IPS-20b (cell line): ENCODE data around the gene PROK1.

Experiments used
- H3K27ac ChIP-seq: one replicate; pipeline ENCODE4 v1.5.1; 2013; ENCODE audit warnings: low read length
- H3K27me3 ChIP-seq: 2 replicates; pipeline ENCODE4 v1.6.1; 2013; ENCODE audit warnings: mild to moderate bottlenecking, low read length, inconsistent platforms; ENCODE audit not compliant: insufficient read depth
- H3K36me3 ChIP-seq: 2 replicates; pipeline ENCODE4 v1.6.1; 2013; ENCODE audit warnings: low read depth, mild to moderate bottlenecking, inconsistent platforms, low read length, moderate library complexity; ENCODE audit not compliant: insufficient read depth
- H3K4me1 ChIP-seq: 2 replicates; pipeline ENCODE4 v1.6.1; 2013; ENCODE audit warnings: mild to moderate bottlenecking, control low read depth, inconsistent platforms, low read length, moderate library complexity; ENCODE audit not compliant: insufficient read depth
- H3K4me3 ChIP-seq: 2 replicates; pipeline ENCODE4 v1.5.1; 2013; ENCODE audit warnings: mild to moderate bottlenecking, low read length, inconsistent platforms
- H3K9ac ChIP-seq: 2 replicates; pipeline ENCODE4 v1.6.1; 2013; ENCODE audit warnings: low read depth, mild to moderate bottlenecking, inconsistent platforms, low read length, moderate library complexity
- H3K9me3 ChIP-seq: 2 replicates; pipeline ENCODE4 v1.6.1; 2013; ENCODE audit warnings: mild to moderate bottlenecking, low read depth, low read length, inconsistent platforms; ENCODE audit not compliant: insufficient read depth

Gene PROK1

DNA sequence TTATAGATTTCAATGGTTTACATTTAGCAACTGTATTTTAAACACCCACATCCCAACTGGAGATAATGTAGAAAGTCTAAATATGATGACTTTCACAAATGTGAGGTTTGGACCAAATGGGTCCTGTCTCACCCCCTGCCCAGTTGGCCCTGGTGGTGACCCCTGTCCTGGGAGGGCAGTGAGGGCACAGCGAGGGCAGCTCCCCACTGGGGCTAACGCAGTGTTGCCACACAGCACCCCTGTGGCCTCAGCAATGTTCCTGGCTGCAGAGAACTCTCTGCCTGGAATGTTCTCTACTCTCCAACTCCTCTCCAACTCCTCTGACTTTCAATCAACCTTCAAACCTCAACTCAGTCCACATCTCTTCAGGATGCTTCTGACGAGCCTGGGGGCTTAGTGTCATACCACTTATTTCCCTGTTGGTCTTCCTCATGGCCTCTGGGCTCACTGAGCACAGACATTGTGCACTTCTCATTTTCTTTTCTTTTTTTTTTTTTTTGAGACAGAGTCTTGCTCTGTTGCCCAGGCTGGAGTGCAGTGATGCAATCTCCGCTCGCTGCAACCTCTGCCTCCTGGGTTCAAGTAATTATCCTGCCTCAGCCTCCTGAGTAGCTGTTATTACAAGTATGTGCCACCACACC, 42.2 kb downstream of the PROK1 start:
- H3K27ac ChIP-seq, result no peak overlapping the region
- H3K9ac ChIP-seq, result no peak overlapping the region
- H3K9me3 ChIP-seq, result no peaks in the 10 kb centered on the region
- peaks cover 8% of the 10 kb centered on the region; the same call in 1 of the 2 replicates for H3K4me1 ChIP-seq
- H3K27me3 ChIP-seq, result no peaks in the 10 kb centered on the region
- H3K4me3 ChIP-seq, result no peak overlapping the region
- H3K36me3 ChIP-seq, result no peaks in the 10 kb centered on the region

DNA sequence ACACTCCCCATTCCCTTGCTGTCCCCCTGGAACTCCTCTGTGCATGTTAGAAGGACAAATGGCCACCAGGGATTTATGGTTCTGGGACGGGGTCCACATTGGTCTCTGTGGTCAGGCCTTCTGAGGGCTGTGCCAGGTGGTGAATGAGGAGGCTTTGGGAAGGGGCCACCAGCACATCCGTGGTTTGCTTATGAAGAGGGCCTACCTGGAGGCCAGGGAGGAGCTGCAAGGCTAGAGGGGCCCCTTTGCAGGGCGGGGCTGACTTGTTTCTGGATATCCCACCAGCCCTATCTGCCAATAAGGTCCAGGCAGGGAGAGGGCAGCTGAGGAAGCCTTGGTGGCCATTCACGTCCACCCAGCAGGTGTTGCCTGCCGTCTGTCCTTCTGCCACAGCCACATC, 43.1 kb downstream of the PROK1 start:
- peaks cover 8% of the 10 kb centered on the region; the same call in 1 of the 2 replicates for H3K4me1 ChIP-seq
- H3K4me3 ChIP-seq, result no peak overlapping the region
- no peaks in the 10 kb centered on the region for H3K36me3 ChIP-seq

DNA sequence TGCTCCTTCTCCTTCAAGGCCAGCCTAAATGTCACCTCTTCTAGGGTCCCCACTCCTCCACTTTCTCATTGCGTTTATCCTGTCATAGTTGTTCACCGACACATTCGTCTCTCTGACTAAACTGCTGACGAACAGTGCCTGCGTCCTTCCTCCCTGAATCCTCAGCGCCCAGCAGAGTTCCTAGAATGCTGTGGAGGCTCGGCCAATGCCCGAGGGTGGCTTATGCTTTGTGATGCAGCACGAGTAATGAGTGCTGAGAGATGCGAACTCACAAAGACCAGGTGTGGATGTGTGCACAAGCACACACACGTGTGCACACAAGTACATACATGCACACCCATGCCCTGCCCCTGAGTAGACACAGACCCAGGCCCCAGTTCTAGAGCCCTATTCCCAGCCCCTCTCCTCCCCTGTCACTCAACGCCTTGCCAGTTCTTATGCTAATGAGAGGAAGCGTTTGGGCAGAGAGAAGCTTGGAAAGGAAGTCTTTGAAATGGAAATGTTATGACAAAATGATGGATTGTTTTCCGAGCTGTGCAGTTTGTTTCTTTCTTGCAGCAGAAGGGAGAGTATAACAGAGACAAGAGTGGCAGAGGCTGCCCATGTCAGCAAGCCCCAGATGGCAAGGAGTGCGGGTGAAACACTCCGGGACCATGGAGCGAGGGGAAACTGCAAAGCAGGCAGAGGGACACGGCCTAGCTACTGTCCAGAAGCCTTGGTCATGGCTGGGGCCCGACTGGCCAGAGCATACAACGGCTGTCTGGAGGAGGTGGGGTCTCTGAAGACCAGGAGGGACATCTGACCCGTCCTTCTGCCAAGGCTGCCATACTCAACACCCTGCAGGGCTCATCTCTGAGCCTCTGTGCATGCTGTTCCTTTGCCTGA, 43.8 kb downstream of the PROK1 start:
- Histone ChIP-seq H3K9ac (no peak overlapping the region), H3K27me3 (no peaks in the 10 kb centered on the region), H3K4me1 (peaks cover 8% of the 10 kb centered on the region; the same call in 1 of the 2 replicates), H3K4me3 (no peak overlapping the region), H3K9me3 (no peaks in the 10 kb centered on the region), H3K36me3 (no peaks in the 10 kb centered on the region), H3K27ac (no peak overlapping the region)

More for the DNA sequence above, 43.1 kb downstream of the PROK1 start:
- Histone ChIP-seq H3K9ac (no peak overlapping the region), H3K9me3 (no peaks in the 10 kb centered on the region), H3K27me3 (no peaks in the 10 kb centered on the region), H3K27ac (no peak overlapping the region)

DNA sequence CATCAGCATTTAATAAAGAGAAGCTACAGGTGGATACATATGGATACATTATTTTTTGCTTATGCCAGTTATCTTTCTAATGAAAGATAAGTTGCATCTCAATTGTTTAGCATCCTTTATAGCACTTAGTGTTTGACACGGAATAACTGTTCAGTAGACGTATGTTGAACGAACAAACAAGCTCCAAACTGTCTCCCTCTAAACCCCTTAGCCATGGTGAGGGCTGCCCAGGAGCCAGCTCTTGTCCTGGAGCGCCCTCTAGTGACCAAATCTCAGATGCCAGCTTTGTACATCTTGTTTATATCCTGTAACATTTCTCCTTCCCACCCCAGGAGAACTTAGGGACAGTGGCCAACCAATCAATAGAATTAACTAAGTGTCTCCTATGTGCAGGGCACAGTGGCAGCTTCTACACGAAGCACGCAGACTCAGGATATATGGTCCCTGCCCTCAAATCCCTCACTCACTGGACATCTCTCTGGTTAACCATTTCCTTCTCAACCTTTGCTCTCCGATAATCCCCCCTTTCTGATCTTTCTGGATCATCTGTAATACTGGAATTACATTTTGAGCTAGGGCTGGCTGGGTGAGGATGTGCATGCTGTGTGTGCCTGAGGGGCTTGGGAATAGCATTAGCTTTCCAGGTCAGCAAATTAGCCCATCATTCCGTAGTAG, 45.1 kb downstream of the PROK1 start:
- Histone ChIP-seq H3K27me3 (no peaks in the 10 kb centered on the region), H3K9me3 (no peaks in the 10 kb centered on the region), H3K4me1 (peaks cover 6% of the 10 kb centered on the region; the same call in 1 of the 2 replicates), H3K27ac (no peak overlapping the region), H3K36me3 (no peaks in the 10 kb centered on the region), H3K4me3 (no peak overlapping the region), H3K9ac (no peak overlapping the region)

DNA sequence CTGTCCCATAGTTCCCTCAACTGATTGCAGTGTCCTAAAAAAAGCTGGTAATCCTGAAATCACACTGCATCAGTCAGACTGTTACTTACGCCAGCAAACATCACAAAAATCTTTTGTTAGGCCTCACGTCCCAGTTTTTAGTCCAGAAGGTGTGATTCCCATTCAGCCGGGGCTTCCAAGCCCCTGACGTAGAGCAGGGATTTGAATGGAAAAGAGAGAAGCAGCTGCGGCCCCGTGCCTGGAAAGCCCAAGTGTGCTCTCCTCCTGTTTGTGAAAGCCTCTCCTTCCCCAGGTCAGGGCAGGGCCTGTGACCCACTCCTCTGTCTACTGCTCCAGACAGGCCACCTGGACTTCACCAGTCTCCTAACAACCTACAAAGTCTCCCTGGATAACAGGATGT, 47.3 kb downstream of the PROK1 start:
- Histone ChIP-seq H3K27me3 (no peaks in the 10 kb centered on the region), H3K27ac (no peak overlapping the region), H3K4me3 (no peak overlapping the region), H3K9me3 (no peaks in the 10 kb centered on the region), H3K36me3 (no peaks in the 10 kb centered on the region), H3K9ac (no peak overlapping the region), H3K4me1 (peaks cover 6% of the 10 kb centered on the region; the same call in 1 of the 2 replicates)

DNA sequence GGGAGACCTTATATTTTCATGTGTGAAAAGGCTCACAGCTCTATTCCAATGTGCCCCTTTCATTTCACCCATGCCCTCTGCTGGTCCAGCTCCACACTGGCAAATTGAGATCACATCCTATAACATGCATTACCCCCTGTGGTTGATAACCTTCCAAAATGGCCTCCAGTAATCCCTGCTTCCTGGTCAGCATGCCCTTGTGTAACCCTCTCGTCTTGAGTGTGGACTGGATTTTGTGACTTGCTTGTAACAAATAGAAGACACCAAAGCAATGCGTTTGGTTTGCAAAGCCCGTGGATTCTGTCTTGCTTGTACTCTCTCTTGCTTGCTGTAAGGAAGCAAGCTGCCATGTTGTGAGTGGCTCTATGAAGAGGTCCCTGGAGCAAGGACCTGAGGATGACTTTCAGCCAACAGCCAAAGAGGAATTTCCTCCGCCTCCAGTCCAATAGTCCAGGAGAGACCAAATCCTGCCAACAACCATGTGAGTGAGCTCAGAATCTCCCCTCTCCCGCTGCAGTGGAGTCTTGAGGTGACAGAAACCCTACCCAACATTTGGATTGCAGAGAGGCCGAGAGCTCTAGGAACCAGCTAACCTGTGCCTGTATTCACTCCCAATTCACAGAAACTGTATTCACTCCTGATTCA, 50.7 kb downstream of the PROK1 start:
- no peak overlapping the region for H3K9ac ChIP-seq
- H3K4me1 ChIP-seq, result no peaks in the 10 kb centered on the region
- H3K27ac ChIP-seq, result no peak overlapping the region
- H3K4me3 ChIP-seq, result no peak overlapping the region
- no peaks in the 10 kb centered on the region for H3K27me3 ChIP-seq
- no peaks in the 10 kb centered on the region for H3K9me3 ChIP-seq
- H3K36me3 ChIP-seq, result no peaks in the 10 kb centered on the region

DNA sequence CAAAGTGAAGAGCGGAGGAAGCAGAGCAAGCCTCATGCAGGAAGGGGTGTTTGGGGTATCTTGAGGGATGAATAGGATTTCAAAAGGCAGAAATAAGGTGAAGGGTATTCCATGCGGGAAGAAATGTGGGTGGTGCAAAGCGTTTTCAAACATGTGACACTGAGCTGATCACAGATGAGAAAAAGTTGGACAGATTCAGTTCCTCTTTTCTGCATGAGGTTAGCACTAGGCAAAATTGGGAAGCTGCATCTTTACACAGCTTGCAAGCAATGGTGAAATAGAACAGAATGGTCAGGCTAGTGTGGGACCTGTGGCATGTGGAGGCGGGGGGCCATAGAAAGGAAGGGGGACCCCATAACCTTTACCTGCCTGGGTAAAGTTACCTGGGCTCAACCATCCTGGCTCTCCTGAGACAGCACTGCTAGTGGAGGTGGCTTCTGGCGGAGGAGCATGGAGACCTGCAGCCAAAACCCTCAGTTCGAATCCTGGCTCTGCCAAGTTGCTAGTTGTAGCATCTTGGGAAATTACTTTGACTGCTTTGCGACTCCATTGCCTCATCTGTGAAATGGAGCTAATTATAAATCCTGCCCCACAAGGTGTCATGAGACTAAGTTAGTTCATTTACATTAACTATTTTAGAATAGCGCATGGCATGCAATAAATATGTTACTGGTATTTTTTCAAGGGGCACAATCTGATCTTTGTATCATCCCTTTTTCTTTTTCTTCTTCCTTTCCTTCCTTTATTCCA, 51.6 kb downstream of the PROK1 start:
- H3K27me3 ChIP-seq, result no peaks in the 10 kb centered on the region
- no peak overlapping the region for H3K9ac ChIP-seq
- no peaks in the 10 kb centered on the region for H3K9me3 ChIP-seq
- H3K36me3 ChIP-seq, result no peaks in the 10 kb centered on the region
- H3K27ac ChIP-seq, result no peak overlapping the region
- H3K4me1 ChIP-seq, result no peaks in the 10 kb centered on the region; the same call in 1 of the 2 replicates
- no peak overlapping the region for H3K4me3 ChIP-seq

DNA sequence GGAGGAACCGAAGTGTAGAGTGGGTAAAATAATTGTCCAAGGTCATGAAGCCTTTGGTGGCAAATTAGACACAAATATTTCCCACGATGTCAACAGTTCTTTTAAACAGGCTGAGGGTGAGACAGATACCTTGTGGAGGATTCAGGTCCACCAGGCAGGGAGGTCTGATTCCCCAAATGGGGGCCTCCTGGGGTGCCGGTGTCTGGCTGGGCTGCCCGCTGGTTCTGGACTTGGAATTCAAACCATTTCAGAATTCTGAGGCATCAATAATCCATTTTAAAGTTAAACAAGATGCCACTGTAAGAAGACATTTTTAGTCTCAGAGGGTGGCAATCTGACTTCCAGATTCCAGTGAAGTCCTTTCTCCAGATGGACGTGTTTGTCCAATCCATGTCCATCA, 52.5 kb downstream of the PROK1 start:
- Histone ChIP-seq H3K27me3 (no peaks in the 10 kb centered on the region), H3K36me3 (no peaks in the 10 kb centered on the region), H3K4me3 (no peak overlapping the region), H3K9me3 (no peaks in the 10 kb centered on the region), H3K27ac (no peak overlapping the region), H3K9ac (no peak overlapping the region), H3K4me1 (peaks cover 8% of the 10 kb centered on the region; the same call in 1 of the 2 replicates)

DNA sequence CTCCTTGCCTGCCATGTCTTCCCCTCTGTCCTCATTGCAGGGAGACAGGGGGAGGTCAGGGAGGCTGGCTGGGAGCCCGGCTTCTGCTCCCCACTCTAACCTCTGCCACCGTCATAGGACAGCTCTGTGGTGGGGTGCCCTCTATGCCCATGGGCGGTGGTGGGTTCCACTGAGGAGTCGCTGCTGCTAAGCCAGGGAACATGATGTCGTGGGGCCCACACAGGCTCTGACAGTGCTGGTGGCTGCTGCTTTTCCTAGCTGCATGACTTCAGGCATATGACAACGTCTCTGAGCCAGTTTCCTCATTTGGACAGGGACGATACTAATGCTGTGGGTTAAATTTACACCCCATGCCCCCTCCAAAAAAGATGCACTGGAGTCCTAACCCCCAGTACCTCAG, 53.3 kb downstream of the PROK1 start:
- Histone ChIP-seq H3K4me1 (peaks cover 8% of the 10 kb centered on the region; the same call in 1 of the 2 replicates), H3K36me3 (no peaks in the 10 kb centered on the region), H3K4me3 (no peak overlapping the region), H3K27ac (no peak overlapping the region), H3K9ac (no peak overlapping the region), H3K27me3 (no peaks in the 10 kb centered on the region), H3K9me3 (no peaks in the 10 kb centered on the region)

DNA sequence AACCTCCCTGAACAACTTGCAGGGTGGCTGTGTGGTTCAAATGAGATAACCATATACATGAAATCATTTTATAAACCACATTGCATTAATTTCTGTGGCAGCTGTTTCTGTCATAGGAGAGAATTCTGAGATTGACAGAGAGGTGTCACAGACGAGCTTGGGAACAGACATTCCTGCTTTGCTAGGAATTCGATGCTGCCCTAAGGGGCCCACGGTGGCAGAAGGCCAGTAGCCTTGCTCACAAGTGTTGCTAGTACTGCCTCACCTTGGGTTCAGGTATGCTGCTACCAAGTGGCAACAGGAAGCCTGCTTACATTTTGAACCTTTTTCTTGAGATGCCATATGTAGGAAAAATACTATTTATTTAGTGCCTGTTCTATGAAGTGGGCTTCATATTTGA, 54.6 kb downstream of the PROK1 start:
- H3K4me1 ChIP-seq, result peaks cover 8% of the 10 kb centered on the region; the same call in 1 of the 2 replicates
- no peak overlapping the region for H3K27ac ChIP-seq
- no peak overlapping the region for H3K9ac ChIP-seq
- H3K4me3 ChIP-seq, result no peak overlapping the region
- H3K27me3 ChIP-seq, result no peaks in the 10 kb centered on the region
- no peaks in the 10 kb centered on the region for H3K9me3 ChIP-seq
- no peaks in the 10 kb centered on the region for H3K36me3 ChIP-seq

DNA sequence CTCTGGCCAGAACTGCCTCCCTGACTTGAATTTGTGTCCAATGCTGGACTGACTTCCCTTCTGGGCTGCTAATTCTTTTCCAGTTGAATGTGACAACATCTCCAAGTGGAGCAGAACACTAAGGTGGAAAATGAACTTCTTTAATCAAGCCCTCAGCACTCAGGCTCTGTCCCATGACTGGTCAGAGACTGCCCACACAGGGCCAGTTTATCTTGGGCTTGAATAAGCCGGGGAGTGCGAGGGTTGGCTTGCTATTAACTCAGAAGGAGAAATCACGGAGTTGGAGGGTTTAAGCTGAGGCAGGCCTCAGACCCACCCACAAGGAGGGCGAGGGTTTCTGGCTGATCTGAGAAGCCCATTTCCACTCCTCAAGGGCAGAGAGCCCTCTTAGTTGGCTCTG, 55.6 kb downstream of the PROK1 start:
- H3K27ac ChIP-seq, result no peak overlapping the region
- H3K4me1 ChIP-seq, result peaks cover 8% of the 10 kb centered on the region; the same call in 1 of the 2 replicates
- no peaks in the 10 kb centered on the region for H3K36me3 ChIP-seq
- H3K9me3 ChIP-seq, result no peaks in the 10 kb centered on the region
- no peaks in the 10 kb centered on the region for H3K27me3 ChIP-seq
- H3K4me3 ChIP-seq, result no peak overlapping the region
- H3K9ac ChIP-seq, result no peak overlapping the region
